GM19043 (cell line): ENCODE results near the gene GTSF1L.

Source experiments
- ATAC-seq: cut with Tn5 transposase; IDR thresholded peaks from one replicate; pipeline ENCODE4 v1.9.1; 2021; ENCODE audit warnings: low read depth; ENCODE audit not compliant: unreplicated experiment

GTSF1L gene

GRCh38 chr20:43676368-43676767 lies 50.4 kb downstream of the GTSF1L start:
- no peak for ATAC-seq
